Muscle of leg (tissue), 11 donors: Measurements from ENCODE around the gene TRPM3. TPM values are rescaled to one million over a fixed set of nuclear protein-coding genes. Genes with fewer than 3 reads are reported as not detected.

ENCODE experiments used
- DNase-seq: peaks from one replicate; pipeline ENCODE4 v3.0.0; 2013
- H3K27ac ChIP-seq: one replicate; pipeline ENCODE4 v1.5.1; 2013; ENCODE audit warnings: mild to moderate bottlenecking, low read length, control low read depth
- H3K27me3 ChIP-seq: one replicate; pipeline ENCODE4 v1.6.1; 2013; ENCODE audit warnings: low read length; ENCODE audit not compliant: control insufficient read depth, insufficient read depth
- H3K36me3 ChIP-seq: one replicate; pipeline ENCODE4 v1.6.1; 2013; ENCODE audit warnings: low read length; ENCODE audit not compliant: control insufficient read depth, insufficient read depth
- H3K4me1 ChIP-seq: one replicate; pipeline ENCODE4 v1.6.1; 2013; ENCODE audit warnings: low read length; ENCODE audit not compliant: control insufficient read depth, insufficient read depth
- H3K4me3 ChIP-seq: one replicate; pipeline ENCODE4 v1.5.1; 2013; ENCODE audit warnings: low read length, control low read depth
- H3K9me3 ChIP-seq: replicated peaks from 2 replicates; pipeline ENCODE4 v1.6.1; 2013; ENCODE audit warnings: low read depth, low read length; ENCODE audit not compliant: control insufficient read depth
- WGBS: methylation state at CpG from one replicate; pipeline ENCODE4 v1.1.5; 2013; ENCODE audit warnings: missing lambda C conversion rate; ENCODE audit not compliant: insufficient coverage; 5-methylcytosine and 5-hydroxymethylcytosine counted together
- polyA plus RNA-seq, 8 donors: library from polyadenylated mRNA; unstranded; fragments of 120-200 nt; gene quantifications; one replicate each; pipeline versions ENCODE4 v1.2.1 to v1.2.3, GENCODE V29; 2013; ENCODE audit warnings: inconsistent platforms in 1 of 8, low replicate concordance in 1 of 8; ENCODE audit not compliant: insufficient read length in 8 of 8, insufficient read depth in 1 of 8
- total RNA-seq: library from RNA; stranded (reverse); fragments of 120-200 nt; gene quantifications from one replicate; pipeline ENCODE4 v1.2.4, GENCODE V29; 2013

Gene TRPM3
- total and polyA plus RNA-seq, 9 donors, result 0.14 to 0.66 (median 0.31) TPM

DNA sequence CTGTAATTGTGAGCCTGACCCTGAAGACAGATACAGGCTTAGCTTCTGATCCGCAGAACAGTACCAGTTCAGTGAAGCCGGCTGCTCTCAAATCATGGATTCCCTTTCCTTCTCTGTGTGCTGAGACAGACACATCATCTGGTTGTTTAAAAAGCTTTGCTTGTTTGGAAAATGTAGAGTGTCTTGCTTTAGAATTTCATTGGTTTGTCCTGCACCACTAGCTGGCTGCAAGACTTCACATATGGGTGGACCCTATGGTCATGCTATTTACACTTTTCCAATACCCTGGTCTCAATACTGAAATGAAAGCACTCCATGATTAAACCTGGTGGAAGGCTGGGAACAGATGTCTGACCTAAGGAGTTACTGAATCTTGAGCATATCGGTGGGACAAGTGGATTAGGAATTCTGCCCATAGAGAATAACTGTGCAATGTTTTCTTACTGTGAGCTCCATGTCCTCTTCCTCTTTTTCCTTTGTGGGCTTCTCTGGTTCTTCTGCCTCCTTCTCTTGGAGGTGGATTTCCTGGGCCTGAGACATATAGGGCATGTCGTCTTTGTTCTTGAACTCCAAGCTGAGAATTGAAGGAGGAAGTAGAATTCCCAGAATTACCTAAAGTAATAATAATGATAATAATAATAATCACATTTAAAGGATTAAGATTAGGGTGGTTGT, 505.8 kb downstream of the TRPM3 start:
- no peak overlapping the region for H3K4me3 ChIP-seq
- H3K4me1 ChIP-seq, result peaks cover 20% of the 10 kb centered on the region
- H3K27ac ChIP-seq, result peak overlapping the region; percentile 11
- DNase-seq, result no peak
- WGBS, result 55% methylated on average over 2 of the region's 4 CpGs
- H3K36me3 ChIP-seq, result no peaks in the 10 kb centered on the region
- H3K27me3 ChIP-seq, result no peaks in the 10 kb centered on the region
- no peaks in the 10 kb centered on the region for H3K9me3 ChIP-seq

DNA sequence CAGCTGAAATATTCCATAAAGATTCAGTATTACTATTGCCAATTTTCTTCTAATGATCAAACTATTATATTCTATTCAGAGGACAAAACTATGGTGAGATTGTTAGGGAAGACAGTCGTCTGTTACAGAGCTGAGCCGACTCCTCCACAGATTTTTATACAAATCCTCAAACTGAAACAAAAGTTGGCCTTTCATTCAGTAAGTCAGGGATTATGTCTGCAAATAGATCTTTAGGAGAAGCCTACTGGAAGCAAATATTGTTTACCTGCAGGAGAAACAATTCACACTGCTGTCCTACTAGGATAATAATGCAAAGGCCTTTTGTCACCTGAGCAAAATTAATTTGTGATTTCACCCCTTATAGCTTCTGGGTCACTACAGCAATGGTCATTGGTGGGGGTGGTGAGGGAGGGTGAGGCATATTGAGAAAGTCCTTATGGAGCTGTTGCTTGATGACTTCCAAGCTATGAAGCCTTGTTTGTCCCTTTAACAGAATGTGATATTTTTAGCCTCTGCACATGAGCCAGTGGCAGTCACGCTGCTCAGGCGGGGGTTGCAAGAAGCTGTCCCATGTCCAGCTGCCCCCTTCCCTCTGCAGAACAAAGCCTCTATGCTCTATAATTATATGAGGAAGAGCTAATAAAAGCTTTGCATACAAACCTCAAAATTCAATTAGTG, 506.5 kb downstream of the TRPM3 start:
- H3K9me3 ChIP-seq, result no peaks in the 10 kb centered on the region
- H3K27ac ChIP-seq, result peak overlapping the region; percentile 11
- H3K4me3 ChIP-seq, result no peak overlapping the region
- H3K27me3 ChIP-seq, result no peaks in the 10 kb centered on the region
- peak; percentile 62 for DNase-seq
- no CpG with 5 or more reads among the region's 4 CpGs for WGBS
- peaks cover 20% of the 10 kb centered on the region for H3K4me1 ChIP-seq
- no peaks in the 10 kb centered on the region for H3K36me3 ChIP-seq

DNA sequence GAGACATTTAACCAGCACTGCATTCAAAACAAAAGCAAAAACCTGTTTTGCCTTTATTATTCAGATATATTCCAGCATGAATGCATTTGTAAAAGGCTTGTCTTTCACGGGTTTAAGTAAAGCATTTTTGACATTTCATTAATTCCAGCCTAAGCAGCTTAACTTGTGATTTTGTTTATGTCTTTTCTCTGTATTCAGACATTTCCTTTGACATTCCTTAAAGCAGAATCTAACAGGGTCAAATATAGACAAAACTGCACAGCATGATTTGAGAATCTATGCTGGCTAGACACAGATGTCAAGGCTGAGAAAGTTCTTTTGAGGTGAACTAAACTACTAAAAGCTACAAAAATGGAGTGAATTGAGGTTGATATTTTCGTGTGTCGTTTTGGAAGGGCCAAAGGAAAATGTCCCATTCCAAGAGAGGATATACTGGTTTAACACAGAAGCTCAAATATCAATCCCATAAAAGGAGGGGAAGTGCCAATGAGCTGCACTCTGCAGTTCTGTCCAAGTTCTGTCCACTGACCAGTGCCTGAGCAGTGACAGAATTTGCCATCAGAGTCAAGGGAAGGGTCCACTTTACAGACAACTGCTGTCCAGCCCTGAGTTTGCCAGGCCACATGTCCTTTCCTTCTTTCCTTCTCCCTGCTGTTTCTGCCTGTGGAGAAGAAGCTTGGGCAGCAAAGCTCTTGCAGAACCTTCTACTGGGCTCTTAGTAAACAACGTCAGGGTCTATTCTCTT, 508.2 kb downstream of the TRPM3 start:
- Histone ChIP-seq H3K4me3 (no peak overlapping the region), H3K27ac (no peak overlapping the region)

DNA sequence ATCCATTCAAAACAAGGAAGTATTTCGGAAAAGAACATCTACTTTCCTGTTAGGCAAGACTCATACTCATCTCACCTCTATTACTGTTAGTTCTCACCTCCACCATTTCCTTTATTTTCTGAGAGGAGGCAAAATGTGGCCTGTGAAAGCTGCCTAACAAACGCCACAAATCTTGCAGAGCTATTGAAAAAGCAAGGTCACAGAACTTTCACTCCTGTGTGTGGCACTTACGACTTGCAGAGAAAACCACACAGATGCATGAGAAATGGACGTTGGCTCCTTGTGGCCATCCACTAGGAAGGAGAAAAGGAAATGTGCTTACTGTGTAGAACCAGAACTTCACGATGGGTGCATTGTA, 511.2 kb downstream of the TRPM3 start:
- no peaks in the 10 kb centered on the region for H3K36me3 ChIP-seq
- no peak overlapping the region for H3K4me3 ChIP-seq
- no peaks in the 10 kb centered on the region for H3K27me3 ChIP-seq
- peaks cover 19% of the 10 kb centered on the region for H3K4me1 ChIP-seq
- WGBS, result 95% methylated on average over 3 of the region's 5 CpGs
- DNase-seq, result no peak
- no peak overlapping the region for H3K27ac ChIP-seq
- H3K9me3 ChIP-seq, result no peaks in the 10 kb centered on the region

More for the DNA sequence above, 508.2 kb downstream of the TRPM3 start:
- no peaks in the 10 kb centered on the region for H3K27me3 ChIP-seq
- H3K36me3 ChIP-seq, result no peaks in the 10 kb centered on the region
- H3K9me3 ChIP-seq, result no peaks in the 10 kb centered on the region
- peaks cover 25% of the 10 kb centered on the region for H3K4me1 ChIP-seq
- WGBS, result 100% methylated on average over 1 of the region's 4 CpGs
- peak; percentile 25 for DNase-seq

DNA sequence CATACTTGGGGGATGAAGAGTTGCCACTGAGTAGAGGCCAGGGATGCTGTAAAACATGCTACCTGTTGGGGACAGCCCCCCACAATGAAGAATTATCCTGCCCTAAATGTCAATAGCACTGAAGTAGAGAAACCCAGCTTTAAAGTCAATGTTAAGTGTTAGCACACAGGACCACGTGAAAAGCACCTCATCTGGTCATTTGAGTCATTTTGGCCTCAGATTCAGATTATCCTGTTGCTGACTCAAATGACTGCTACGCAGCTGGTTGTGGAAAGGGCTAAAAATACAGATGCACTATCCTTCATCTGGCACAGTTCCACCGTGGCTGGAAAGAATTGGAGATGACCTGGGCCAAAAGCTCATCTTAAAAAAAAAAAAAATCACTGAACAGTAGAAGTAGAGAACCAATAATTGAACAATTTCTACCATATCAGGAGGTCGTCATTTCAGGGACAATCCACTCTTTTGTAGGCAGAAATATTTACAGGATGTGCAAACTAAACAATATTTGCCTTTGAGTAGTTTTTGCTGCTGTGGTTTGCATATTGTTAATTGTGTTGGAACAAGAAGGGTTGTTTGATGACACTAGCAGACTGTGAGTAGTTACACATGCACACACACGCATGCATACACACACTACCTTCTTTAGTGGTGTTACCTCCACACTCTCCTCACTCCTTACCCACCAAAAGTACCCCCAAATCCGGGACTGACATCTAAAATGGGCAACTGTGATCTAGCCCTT, 511.7 kb downstream of the TRPM3 start:
- H3K4me3 ChIP-seq, result no peak overlapping the region
- no peaks in the 10 kb centered on the region for H3K27me3 ChIP-seq
- WGBS, result 39% methylated on average over 3 of the region's 6 CpGs
- DNase-seq, result peak; percentile 95
- H3K4me1 ChIP-seq, result peaks cover 14% of the 10 kb centered on the region
- peak overlapping the region; percentile 51 for H3K27ac ChIP-seq
- no peaks in the 10 kb centered on the region for H3K9me3 ChIP-seq
- no peaks in the 10 kb centered on the region for H3K36me3 ChIP-seq

DNA sequence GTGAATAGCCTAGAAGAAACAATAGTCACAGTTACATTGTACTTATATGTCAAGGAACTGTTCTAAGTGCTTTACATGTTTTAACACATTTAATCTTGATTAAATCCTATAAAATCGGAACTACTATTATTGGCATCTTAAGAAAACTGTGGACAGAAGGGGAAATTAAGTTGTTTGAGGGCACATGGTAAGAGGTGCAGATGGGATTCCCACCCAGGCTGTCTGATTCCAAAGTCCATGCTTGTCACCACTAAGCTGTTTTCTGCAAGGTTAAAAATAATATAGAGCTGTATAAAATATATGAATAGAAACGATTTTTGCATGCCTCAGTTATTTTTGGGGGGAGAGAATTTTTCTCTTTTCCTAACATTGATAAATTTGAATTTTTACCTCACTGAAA, 512.4 kb downstream of the TRPM3 start:
- Histone ChIP-seq H3K27me3 (no peaks in the 10 kb centered on the region), H3K27ac (no peak overlapping the region), H3K9me3 (no peaks in the 10 kb centered on the region), H3K4me1 (peaks cover 12% of the 10 kb centered on the region), H3K36me3 (no peaks in the 10 kb centered on the region), H3K4me3 (no peak overlapping the region)
- DNase-seq, result no peak
- no CpG with 5 or more reads among the region's 2 CpGs for whole genome bisulfite sequencing

DNA sequence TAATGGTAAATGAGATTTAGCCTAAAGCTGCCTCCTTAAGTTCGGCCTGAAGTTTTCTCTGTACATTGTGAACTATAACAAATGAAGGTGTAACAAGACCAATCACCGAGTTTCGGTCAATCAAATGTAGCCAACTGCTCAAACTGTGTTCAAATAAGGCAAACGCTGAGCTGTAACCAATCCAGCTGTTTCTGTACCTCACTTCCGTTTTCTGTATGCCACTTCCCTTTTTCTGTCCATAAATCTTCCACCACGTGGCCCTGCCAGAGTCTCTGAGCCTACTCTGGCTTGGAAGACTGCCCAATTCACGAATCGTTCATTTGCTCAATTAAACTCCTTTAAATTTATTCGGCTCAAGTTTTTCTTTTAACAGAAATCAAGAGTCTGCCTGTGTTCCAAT, 513.5 kb downstream of the TRPM3 start:
- 58% methylated on average over 6 of the region's 9 CpGs for WGBS

DNA sequence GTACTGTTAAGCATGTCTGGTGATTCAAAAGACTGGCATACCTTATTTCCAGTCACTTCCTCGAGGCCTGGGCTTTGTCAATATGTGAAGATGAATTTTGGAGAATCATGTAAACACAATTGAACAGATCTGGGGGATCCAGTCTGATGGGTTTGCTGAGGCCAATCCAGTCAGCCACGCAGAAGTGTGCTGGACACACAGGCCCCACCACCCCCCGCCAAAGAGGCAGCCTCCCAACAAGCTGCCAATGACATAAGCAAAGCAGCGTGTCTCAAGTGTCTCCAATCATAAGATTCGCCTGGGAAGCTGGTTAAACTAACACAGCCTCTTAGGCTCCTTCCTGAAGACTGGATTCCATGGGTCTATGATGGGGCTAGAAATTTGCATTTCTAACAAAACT, 514.1 kb downstream of the TRPM3 start:
- H3K9me3 ChIP-seq, result no peaks in the 10 kb centered on the region
- no peak overlapping the region for H3K27ac ChIP-seq
- WGBS, result no CpG with 5 or more reads among the region's 5 CpGs
- no peak overlapping the region for H3K4me3 ChIP-seq
- H3K27me3 ChIP-seq, result no peaks in the 10 kb centered on the region
- peaks cover 7% of the 10 kb centered on the region for H3K4me1 ChIP-seq
- no peak for DNase-seq
- no peaks in the 10 kb centered on the region for H3K36me3 ChIP-seq

More for the DNA sequence above, 513.5 kb downstream of the TRPM3 start:
- DNase-seq, result peak; percentile 54
- H3K4me3 ChIP-seq, result no peak overlapping the region
- H3K36me3 ChIP-seq, result no peaks in the 10 kb centered on the region
- peaks cover 5% of the 10 kb centered on the region for H3K4me1 ChIP-seq
- no peak overlapping the region for H3K27ac ChIP-seq
- H3K9me3 ChIP-seq, result no peaks in the 10 kb centered on the region
- H3K27me3 ChIP-seq, result no peaks in the 10 kb centered on the region

DNA sequence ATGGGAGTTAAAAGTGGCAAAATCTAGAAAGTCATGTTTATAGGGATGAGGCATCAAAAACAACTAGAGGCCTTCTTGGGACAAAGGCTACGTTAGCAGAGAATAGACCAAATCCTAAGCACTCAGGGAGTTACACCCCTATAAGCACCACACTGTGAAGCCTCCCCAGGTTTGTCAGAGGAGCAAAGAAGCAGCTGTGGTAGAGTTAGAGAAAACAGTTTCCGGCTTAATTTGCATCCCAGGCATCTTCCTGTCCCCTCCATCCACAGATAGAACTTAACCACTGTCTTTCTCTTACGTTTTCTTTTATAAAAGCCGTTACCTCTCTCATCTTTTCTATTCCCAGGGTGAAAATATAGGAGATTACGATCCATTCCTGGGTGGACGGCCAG, 518.4 kb downstream of the TRPM3 start:
- WGBS, result 82% methylated on average over 2 of the region's 6 CpGs
- Histone ChIP-seq H3K36me3 (no peaks in the 10 kb centered on the region), H3K4me1 (peaks cover 22% of the 10 kb centered on the region), H3K27ac (no peak overlapping the region), H3K27me3 (peaks cover 2% of the 10 kb centered on the region), H3K4me3 (no peak overlapping the region), H3K9me3 (no peaks in the 10 kb centered on the region)
- DNase-seq, result no peak
